ENCODE data around the gene ATP6V1A. TPM values are rescaled to one million over a fixed set of nuclear protein-coding genes. Genes with fewer than 3 reads are reported as not detected.

ATP6V1A gene
- 97.7 and 150 TPM in 2 replicates for polyA plus RNA-seq

DNA sequence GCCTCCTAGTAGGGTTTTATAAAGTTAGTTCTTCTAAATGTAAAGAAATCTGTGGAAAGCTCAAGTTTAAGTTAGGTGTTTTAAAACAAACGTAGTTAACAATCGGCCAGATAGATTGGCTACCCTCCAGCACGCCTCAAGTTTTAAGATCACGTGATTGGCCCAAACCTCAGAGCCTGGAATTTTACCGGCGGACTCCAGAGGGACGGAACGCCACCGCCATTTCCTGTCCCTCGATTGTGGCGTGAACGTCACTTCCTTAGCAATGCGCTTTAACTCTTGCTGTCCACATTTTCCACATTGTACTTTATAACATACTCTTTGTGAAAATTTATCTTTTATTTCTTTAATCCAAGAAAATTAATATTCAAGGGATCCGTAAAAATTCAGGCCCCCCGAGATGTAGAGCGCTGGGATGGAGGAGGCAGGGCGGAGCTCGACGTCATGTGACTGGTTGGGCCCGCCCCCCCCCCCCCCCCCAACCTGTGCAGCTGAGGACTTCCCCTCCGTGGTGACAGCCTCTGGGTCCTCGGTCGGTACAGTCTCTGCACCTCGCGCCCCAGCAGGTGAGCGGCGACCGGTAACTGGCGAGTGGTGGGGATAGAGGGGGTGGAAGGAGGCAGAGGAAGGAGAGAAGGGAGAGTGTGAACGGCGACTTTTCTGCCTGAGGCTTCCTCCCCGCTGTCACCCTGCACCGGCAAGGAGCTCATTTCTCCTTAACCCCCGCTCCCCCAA is at the start of gene ATP6V1A:
Gene ATP6V1A (plus strand): TSS at position 488 of the 735 bp plus-strand sequence. CDS start 31,719 bp downstream, outside the sequence.

DNA sequence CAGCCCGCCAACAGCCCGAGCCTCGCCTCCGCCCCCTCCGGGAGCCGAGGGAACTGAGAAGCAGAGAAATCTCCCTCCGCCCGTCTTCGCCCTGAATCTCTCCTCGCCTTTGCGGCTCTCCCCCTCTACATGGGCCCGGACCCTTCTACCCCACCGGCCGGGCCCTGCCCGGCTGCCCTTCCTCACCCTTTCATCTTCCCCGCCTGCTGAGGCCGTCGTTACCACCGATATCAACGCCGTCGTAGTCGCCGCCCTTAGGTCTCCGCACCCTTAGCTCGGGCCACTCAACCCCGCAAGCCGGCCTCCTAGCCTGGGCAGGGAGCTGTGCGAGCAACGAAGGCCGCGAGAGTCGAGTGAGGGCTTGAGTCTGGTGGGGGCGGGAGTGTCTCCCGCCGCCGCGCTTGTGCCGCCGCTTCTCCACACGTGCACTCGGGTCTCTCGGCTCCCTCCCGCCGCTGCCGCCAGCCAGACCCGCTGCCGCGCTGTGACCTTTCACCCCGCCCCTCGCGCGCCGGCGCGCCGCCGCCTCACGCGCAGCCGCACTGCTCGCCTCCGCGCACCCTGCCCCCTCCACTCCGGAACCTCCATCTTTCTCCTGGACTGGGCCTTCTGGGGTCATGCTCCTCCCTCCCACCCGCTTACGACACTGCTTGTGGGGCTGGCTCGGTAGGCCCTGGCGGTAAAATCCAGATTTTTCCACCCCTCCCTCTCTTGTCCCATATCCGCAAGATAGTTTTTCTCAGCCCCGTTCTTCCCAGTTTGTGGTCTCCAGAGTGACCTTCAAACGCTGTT is 883 bp upstream of the ATP6V1A start, which contains the start of gene NAA50:
Gene NAA50 (minus strand): TSS at position 494 of the 792 bp plus-strand sequence. CDS start 300 bp downstream, at position 194.

DNA sequence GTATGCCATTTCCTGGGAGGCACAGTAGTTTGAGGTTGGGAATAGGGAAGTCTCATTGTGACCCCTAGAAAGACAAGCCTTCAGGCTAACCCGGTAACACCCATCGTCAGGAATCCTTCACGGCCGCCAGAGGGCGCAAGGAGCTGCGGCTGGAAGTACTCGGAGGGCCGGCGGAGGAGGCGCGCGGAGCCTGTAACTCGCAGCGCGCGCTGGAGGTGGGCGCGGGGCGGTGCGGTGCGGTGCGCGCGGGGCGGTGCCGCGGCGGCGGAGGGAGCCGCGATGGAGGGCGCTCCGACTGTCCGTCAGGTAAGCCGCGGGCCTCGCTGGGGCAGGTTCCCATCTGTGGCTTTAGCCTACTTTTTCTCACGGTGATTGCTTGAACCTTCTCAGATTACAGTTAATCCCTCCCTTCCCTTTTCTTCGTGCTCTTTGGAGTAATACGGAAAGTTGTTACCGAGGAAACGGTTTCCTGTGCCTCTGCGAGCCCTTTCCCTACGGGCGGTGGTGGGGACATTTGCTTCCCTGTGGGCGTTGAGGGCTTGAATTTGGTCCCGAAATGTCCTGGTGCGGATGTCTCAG is 91.9 kb downstream of the ATP6V1A start, which contains the start of gene GRAMD1C:
Gene GRAMD1C (plus strand): TSS at position 158 of the 579 bp plus-strand sequence. CDS start 122 bp downstream, at position 280.

Other genes starting within 250 kb of the ATP6V1A start
- gene SPICE1, start 231.9 kb upstream of the ATP6V1A start, polyA plus RNA-seq, result 3.1 and 6.6 TPM in 2 replicates
- 3.6 and 4.6 TPM in 2 replicates for gene SIDT1, start 214.5 kb upstream of the ATP6V1A start, polyA plus RNA-seq
- 19.0 and 21.3 TPM in 2 replicates for gene USF3, start 50.4 kb upstream of the ATP6V1A start, polyA plus RNA-seq
- 23.2 and 40.3 TPM in 2 replicates for gene NAA50, start 786 bp upstream of the ATP6V1A start, polyA plus RNA-seq
- gene GRAMD1C, start 91.8 kb downstream of the ATP6V1A start, polyA plus RNA-seq, result 2.7 and 20.1 TPM in 2 replicates
- 14.7 and 21.2 TPM in 2 replicates for gene ZDHHC23, start 201.0 kb downstream of the ATP6V1A start, polyA plus RNA-seq

All from Purkinje cell (primary cell).